ENCODE measurements around the gene ZNF2. TPM values are rescaled to one million over a fixed set of nuclear protein-coding genes. Genes with fewer than 3 reads are reported as not detected.

The ZNF2 gene
- polyA plus RNA-seq, 1 donor from 2014 or later: 4.1 TPM

Other genes starting within 250 kb of the ZNF2 start
- gene MAL, start 140.1 kb upstream of the ZNF2 start, polyA plus RNA-seq: not detected in 2 replicates
- 155 and 167 TPM in 2 replicates for gene MRPS5, start 44.0 kb upstream of the ZNF2 start, polyA plus RNA-seq
- gene ZNF514, start 6.0 kb upstream of the ZNF2 start, polyA plus RNA-seq: 32.8 and 39.8 TPM in 2 replicates
- gene ZNF892, start 41.7 kb downstream of the ZNF2 start, polyA plus RNA-seq: 8.0 and 9.3 TPM in 2 replicates
- gene PROM2, start 108.6 kb downstream of the ZNF2 start, polyA plus RNA-seq: 2.2 and 2.3 TPM in 2 replicates
- gene KCNIP3, start 131.5 kb downstream of the ZNF2 start, polyA plus RNA-seq: not detected in 2 replicates
- gene FAHD2A, start 236.9 kb downstream of the ZNF2 start, polyA plus RNA-seq: 26.0 and 27.2 TPM in 2 replicates